Measurements from ENCODE around the gene CHST11.
A peak's percentile ranks its signal among the peaks of the same experiment; 100 is the strongest.

The CHST11 gene

GRCh38 chr12:104547235-104547634 lies 90.5 kb downstream of the CHST11 start:
- no peak overlapping the region for H3K4me3 ChIP-seq (replicated peaks; ENCODE audit: low read depth, low read length)
- DNase-seq (ENCODE audit: low read depth) = no peak
- TF ChIP-seq, protein P1, sequence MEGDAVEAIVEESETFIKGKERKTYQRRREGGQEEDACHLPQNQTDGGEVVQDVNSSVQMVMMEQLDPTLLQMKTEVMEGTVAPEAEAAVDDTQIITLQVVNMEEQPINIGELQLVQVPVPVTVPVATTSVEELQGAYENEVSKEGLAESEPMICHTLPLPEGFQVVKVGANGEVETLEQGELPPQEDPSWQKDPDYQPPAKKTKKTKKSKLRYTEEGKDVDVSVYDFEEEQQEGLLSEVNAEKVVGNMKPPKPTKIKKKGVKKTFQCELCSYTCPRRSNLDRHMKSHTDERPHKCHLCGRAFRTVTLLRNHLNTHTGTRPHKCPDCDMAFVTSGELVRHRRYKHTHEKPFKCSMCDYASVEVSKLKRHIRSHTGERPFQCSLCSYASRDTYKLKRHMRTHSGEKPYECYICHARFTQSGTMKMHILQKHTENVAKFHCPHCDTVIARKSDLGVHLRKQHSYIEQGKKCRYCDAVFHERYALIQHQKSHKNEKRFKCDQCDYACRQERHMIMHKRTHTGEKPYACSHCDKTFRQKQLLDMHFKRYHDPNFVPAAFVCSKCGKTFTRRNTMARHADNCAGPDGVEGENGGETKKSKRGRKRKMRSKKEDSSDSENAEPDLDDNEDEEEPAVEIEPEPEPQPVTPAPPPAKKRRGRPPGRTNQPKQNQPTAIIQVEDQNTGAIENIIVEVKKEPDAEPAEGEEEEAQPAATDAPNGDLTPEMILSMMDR (IDR thresholded peaks at IDR 0.05; ENCODE audit: low read length, missing control alignments) = no peak

- no peak overlapping the region for H3K4me3 ChIP-seq (replicated peaks; ENCODE audit: low read depth, low read length)
- TF ChIP-seq, protein P1 (IDR thresholded peaks at IDR 0.05; ENCODE audit: low read length, missing control alignments) = no peak
- DNase-seq (ENCODE audit: low read depth) = peak; percentile 39
Observed at GRCh38 chr12:104549815-104550480, 93.2 kb downstream of the CHST11 start.

DNA sequence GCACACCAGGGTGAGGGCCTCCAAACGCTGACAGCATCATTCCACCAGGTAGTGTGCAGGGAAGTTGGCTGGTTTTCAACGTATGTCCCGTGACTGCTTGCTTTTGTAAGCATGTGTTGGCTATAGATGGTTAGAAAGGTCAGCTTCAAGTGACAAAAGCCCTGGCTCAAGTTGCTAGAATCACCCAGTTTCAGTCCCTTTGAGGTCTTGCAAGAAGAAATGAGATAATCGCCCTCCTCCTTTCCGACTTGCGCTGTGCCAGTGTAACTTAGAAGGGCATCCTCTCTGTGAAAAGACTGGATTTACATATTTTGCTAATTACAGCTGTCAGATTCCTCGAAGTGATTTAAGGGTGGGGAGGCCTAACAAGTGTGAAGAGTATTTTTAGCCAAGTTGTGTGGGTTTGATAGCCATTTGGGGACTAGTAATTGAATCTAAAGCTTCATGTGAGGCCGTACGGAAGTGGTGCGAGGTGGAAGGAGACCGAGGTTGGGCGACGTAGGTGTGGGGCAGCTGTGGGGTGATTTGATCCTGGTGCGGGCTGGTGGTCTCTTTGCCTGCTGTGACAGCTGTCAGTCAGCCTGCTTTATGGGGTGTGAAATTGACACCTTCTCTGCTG lies 94.7 kb downstream of the CHST11 start:
- no peak overlapping the region for H3K4me3 ChIP-seq (replicated peaks; ENCODE audit: low read depth, low read length)
- TF ChIP-seq, protein P1 (IDR thresholded peaks at IDR 0.05; ENCODE audit: low read length, missing control alignments) = no peak
- no peak for DNase-seq (ENCODE audit: low read depth)

- DNase-seq (ENCODE audit: low read depth) = no peak
- TF ChIP-seq, protein P1 (IDR thresholded peaks at IDR 0.05; ENCODE audit: low read length, missing control alignments) = no peak
- H3K4me3 ChIP-seq (replicated peaks; ENCODE audit: low read depth, low read length) = no peak overlapping the region
Observed at GRCh38 chr12:104553421-104553820, 96.7 kb downstream of the CHST11 start.

DNA sequence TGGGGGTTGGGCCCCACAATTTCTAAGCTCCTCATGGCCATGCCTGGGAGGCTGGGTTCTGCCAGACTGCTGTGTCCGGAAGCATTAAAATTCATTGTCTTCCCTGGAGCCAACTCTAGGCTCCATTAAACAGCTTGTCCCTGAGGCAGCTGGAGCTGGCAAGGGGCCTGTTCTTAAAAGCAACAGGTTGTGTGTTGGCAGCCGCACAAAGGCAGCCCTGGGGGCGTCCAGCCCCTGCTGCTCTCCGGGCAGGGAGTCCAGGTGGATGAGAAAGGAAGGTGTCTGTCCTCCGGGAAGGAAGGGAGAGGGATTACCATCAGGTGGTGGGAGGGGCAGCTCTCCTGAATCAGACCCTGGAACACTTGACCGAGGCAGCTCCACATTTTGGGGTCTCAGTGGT lies 98.9 kb downstream of the CHST11 start:
- TF ChIP-seq, protein P1 (IDR thresholded peaks at IDR 0.05; ENCODE audit: low read length, missing control alignments) = no peak
- no peak overlapping the region for H3K4me3 ChIP-seq (replicated peaks; ENCODE audit: low read depth, low read length)
- DNase-seq (ENCODE audit: low read depth) = no peak

- no peak overlapping the region for H3K4me3 ChIP-seq (replicated peaks; ENCODE audit: low read depth, low read length)
- TF ChIP-seq, protein P1 (IDR thresholded peaks at IDR 0.05; ENCODE audit: low read length, missing control alignments) = no peak
- no peak for DNase-seq (ENCODE audit: low read depth)
Observed at GRCh38 chr12:104557488-104558195, 100.9 kb downstream of the CHST11 start.

Measured in fibroblast of pulmonary artery (primary cell).